Liver (tissue), 9 donors: ENCODE results near the gene KIAA0513. TPM values are rescaled to one million over a fixed set of nuclear protein-coding genes. Genes with fewer than 3 reads are reported as not detected.

Source experiments
- DNase-seq: peaks from one replicate; pipeline ENCODE4 v3.0.0-alpha.2; 2017; ENCODE audit warnings: low spot score
- H3K27ac ChIP-seq, 2 donors: one replicate each; pipeline ENCODE4 v1.7.0; 2013; ENCODE audit warnings: inconsistent platforms in 2 of 2, low read length in 2 of 2, control low read depth in 1 of 2, low read depth in 1 of 2, mild to moderate bottlenecking in 1 of 2
- H3K27me3 ChIP-seq, 4 donors: one replicate each; pipeline versions ENCODE4 v1.6.1 to v1.7.0; 2013; ENCODE audit warnings: low read length in 3 of 4, inconsistent platforms in 1 of 4, mild to moderate bottlenecking in 1 of 4, moderate library complexity in 1 of 4; ENCODE audit not compliant: control insufficient read depth in 4 of 4, insufficient read depth in 4 of 4
- H3K36me3 ChIP-seq, 4 donors: one replicate each; pipeline versions ENCODE4 v1.6.1 to v1.7.0; 2013; ENCODE audit warnings: low read length in 3 of 4, mild to moderate bottlenecking in 3 of 4, low read depth in 1 of 4, moderate library complexity in 1 of 4; ENCODE audit not compliant: control insufficient read depth in 4 of 4, insufficient read depth in 3 of 4
- H3K4me1 ChIP-seq, 4 donors: one replicate each; pipeline versions ENCODE4 v1.6.1 to v1.7.0; 2013; ENCODE audit warnings: low read length in 3 of 4, mild to moderate bottlenecking in 3 of 4, moderate library complexity in 1 of 4; ENCODE audit not compliant: control insufficient read depth in 4 of 4, insufficient read depth in 4 of 4
- H3K4me3 ChIP-seq, 3 donors: one replicate each; pipeline versions ENCODE4 v1.6.1 to v1.7.0; 2013; ENCODE audit warnings: low read length in 3 of 3, control low read depth in 1 of 3, low read depth in 1 of 3, mild to moderate bottlenecking in 1 of 3
- H3K9ac ChIP-seq, 2 donors: one replicate each; pipeline ENCODE4 v1.7.0; 2013; ENCODE audit warnings: low read length in 2 of 2, mild to moderate bottlenecking in 2 of 2, moderate library complexity in 2 of 2, control low read depth in 1 of 2, low read depth in 1 of 2
- H3K9me3 ChIP-seq, 4 donors: one replicate each; pipeline versions ENCODE4 v1.6.1 to v1.7.0; 2013; ENCODE audit warnings: low read length in 3 of 4; ENCODE audit not compliant: control insufficient read depth in 4 of 4
- ATF3 ChIP-seq: IDR thresholded peaks from 2 replicates; pipeline ENCODE4 v1.6.1; 2016; ENCODE audit warnings: antibody characterized with exemption
- CTCF ChIP-seq: fragments of 150-350 bp; IDR thresholded peaks from 2 replicates; pipeline ENCODE4 v1.5.1; 2017; ENCODE audit warnings: improper control_type of control experiment, low read depth, low read length; ENCODE audit not compliant: missing input control
- EGR1 ChIP-seq, 2 donors: IDR thresholded peaks; 2 replicates each; pipeline ENCODE4 v1.6.1; 2016 to 2018; ENCODE audit warnings: antibody characterized with exemption in 2 of 2, low read depth in 2 of 2
- FOXA1 ChIP-seq: IDR thresholded peaks from 2 replicates; pipeline ENCODE4 v1.6.1; 2016; ENCODE audit warnings: antibody characterized with exemption
- FOXA2 ChIP-seq: IDR thresholded peaks from 2 replicates; pipeline ENCODE4 v1.6.1; 2016; ENCODE audit warnings: antibody characterized with exemption
- GABPA ChIP-seq, 2 donors: IDR thresholded peaks in 1 of 2; conservative IDR thresholded peaks in 1 of 2; 2 replicates each; pipeline ENCODE4 v1.6.1; 2016; ENCODE audit warnings: antibody characterized with exemption in 2 of 2, mild to moderate bottlenecking in 1 of 2, moderate library complexity in 1 of 2
- HNF4A ChIP-seq, 2 donors: conservative IDR thresholded peaks; 2 replicates each; pipeline ENCODE4 v1.6.1; 2016; ENCODE audit warnings: antibody characterized with exemption in 2 of 2, mild to moderate bottlenecking in 2 of 2
- HNF4G ChIP-seq: IDR thresholded peaks from 2 replicates; pipeline ENCODE4 v1.6.1; 2016; ENCODE audit warnings: antibody characterized with exemption
- JUND ChIP-seq, 2 donors: IDR thresholded peaks; 2 replicates each; pipeline ENCODE4 v1.6.1; 2016; ENCODE audit warnings: antibody characterized with exemption in 2 of 2
- MAX ChIP-seq: IDR thresholded peaks from 2 replicates; pipeline ENCODE4 v1.6.1; 2016; ENCODE audit warnings: antibody characterized with exemption
- NR2F2 ChIP-seq: IDR thresholded peaks from 2 replicates; pipeline ENCODE4 v1.6.1; 2016; ENCODE audit warnings: antibody characterized with exemption
- RAD21 ChIP-seq, 2 donors: IDR thresholded peaks; 2 replicates each; pipeline ENCODE4 v1.6.1; 2016; ENCODE audit warnings: antibody characterized with exemption in 2 of 2, mild to moderate bottlenecking in 2 of 2
- REST ChIP-seq: IDR thresholded peaks from 2 replicates; pipeline ENCODE4 v1.6.1; 2016; ENCODE audit warnings: antibody characterized with exemption, mild to moderate bottlenecking
- RXRA ChIP-seq, 2 donors: IDR thresholded peaks; 2 replicates each; pipeline ENCODE4 v1.6.1; 2017 to 2018; ENCODE audit warnings: antibody characterized with exemption in 2 of 2, mild to moderate bottlenecking in 1 of 2
- SP1 ChIP-seq: IDR thresholded peaks from 2 replicates; pipeline ENCODE4 v1.6.1; 2018; ENCODE audit warnings: antibody characterized with exemption, mild to moderate bottlenecking
- TAF1 ChIP-seq: conservative IDR thresholded peaks from 2 replicates; pipeline ENCODE4 v1.6.1; 2016; ENCODE audit warnings: antibody characterized with exemption, mild to moderate bottlenecking
- YY1 ChIP-seq: IDR thresholded peaks from 2 replicates; pipeline ENCODE4 v1.6.1; 2016; ENCODE audit warnings: antibody characterized with exemption, mild to moderate bottlenecking
- ZBTB33 ChIP-seq: IDR thresholded peaks from 2 replicates; pipeline ENCODE4 v1.6.1; 2016; ENCODE audit warnings: antibody characterized with exemption
- WGBS: extraction: QIAGEN DNeasy Blood & Tissue Kit; methylation state at CpG from one replicate; pipeline ENCODE4 v1.1.7; 2013; 5-methylcytosine and 5-hydroxymethylcytosine counted together
- polyA plus RNA-seq, 2 donors: library from polyadenylated mRNA; stranded (reverse) in 1 of 2; unstranded in 1 of 2; fragments of 200-250 nt in 1 of 2; fragments of >200 nt in 1 of 2; fragmentation: Nextera tagmentation in 1 of 2; extraction: Ambion mirVana in 1 of 2; gene quantifications; one replicate each; pipeline versions ENCODE4 v1.2.1 to v1.2.3, GENCODE V29; 2013 to 2015
- total RNA-seq, 2 donors: library from RNA; depleted of rRNA; stranded (reverse); fragments of >200 nt; gene quantifications; one replicate each; pipeline ENCODE4 v1.2.3, GENCODE V29; 2014
- donor health status: healthy.
- donor health status: healthy.
- donor health status: healthy.
- donor health status: healthy.
- donor health status: healthy.

Gene KIAA0513
- total and polyA plus RNA-seq, 4 donors: 1.5 to 5.9 (median 2.9) TPM

- H3K36me3 ChIP-seq: no peaks in the 10 kb centered on the region
- no peaks in the 10 kb centered on the region for H3K27me3 ChIP-seq
- peak overlapping the region; percentile 31 to 78 for H3K27ac ChIP-seq
- 52% methylated on average over 17 of the region's 17 CpGs for WGBS
- peaks cover 0 to 5% (median 0%) of the 10 kb centered on the region in 4 donors for H3K9me3 ChIP-seq
- H3K4me3 ChIP-seq: peak overlapping the region in 2 of 3 donors; percentile 18 to 44
- peaks cover 0 to 20% (median 10%) of the 10 kb centered on the region in 4 donors for H3K4me1 ChIP-seq
- no peak for DNase-seq
- H3K9ac ChIP-seq: no peak overlapping the region
- TF ChIP-seq REST: no peak
- TF ChIP-seq ZBTB33: no peak
- TF ChIP-seq YY1: no peak
- TF ChIP-seq TAF1: no peak
- no peak for TF ChIP-seq EGR1 (IDR thresholded peaks at IDR 0.05; ENCODE audit: low read depth in 2 of 2)
- no peak for TF ChIP-seq GABPA (IDR thresholded peaks at IDR 0.05 in 1 of 2, conservative IDR thresholded peaks at IDR 0.05 in 1 of 2)
- TF ChIP-seq JUND (IDR thresholded peaks at IDR 0.05): no peak
- peak; percentile 58 for TF ChIP-seq SP1
- TF ChIP-seq HNF4A (conservative IDR thresholded peaks at IDR 0.05): peak; percentile 48 to 50
- no peak for TF ChIP-seq RAD21 (IDR thresholded peaks at IDR 0.05)
- TF ChIP-seq FOXA2: no peak
- peak in 1 of 2 donors; percentile 28 for TF ChIP-seq RXRA (IDR thresholded peaks at IDR 0.05)
- TF ChIP-seq NR2F2: no peak
- TF ChIP-seq MAX: no peak
- no peak for TF ChIP-seq ATF3
Measured at GRCh38 chr16:85136702-85137322, 109.2 kb downstream of the KIAA0513 start.

GRCh38 chr16:85137323-85138072, 109.9 kb downstream of the KIAA0513 start:
- peaks cover 0 to 5% (median 0%) of the 10 kb centered on the region in 4 donors for H3K9me3 ChIP-seq
- H3K27ac ChIP-seq: peak overlapping the region; percentile 31 to 78
- DNase-seq: peak; percentile 74
- H3K27me3 ChIP-seq: no peaks in the 10 kb centered on the region
- WGBS: 3% methylated on average over 29 of the region's 29 CpGs
- H3K9ac ChIP-seq: no peak overlapping the region
- H3K4me1 ChIP-seq: peaks cover 0 to 20% (median 10%) of the 10 kb centered on the region in 4 donors
- H3K36me3 ChIP-seq: no peaks in the 10 kb centered on the region
- peak overlapping the region; percentile 43 to 54 (median 44) for H3K4me3 ChIP-seq
- peak in 1 of 2 donors; percentile 43 for TF ChIP-seq RAD21 (IDR thresholded peaks at IDR 0.05)
- TF ChIP-seq HNF4A (conservative IDR thresholded peaks at IDR 0.05): peak in 1 of 2 donors; percentile 49
- peak in 1 of 2 donors; percentile 37 for TF ChIP-seq GABPA (IDR thresholded peaks at IDR 0.05 in 1 of 2, conservative IDR thresholded peaks at IDR 0.05 in 1 of 2)
- no peak for TF ChIP-seq HNF4G
- no peak for TF ChIP-seq ZBTB33
- peak; percentile 55 to 60 for TF ChIP-seq RXRA (IDR thresholded peaks at IDR 0.05)
- no peak for TF ChIP-seq CTCF
- TF ChIP-seq TAF1: no peak
- TF ChIP-seq EGR1 (IDR thresholded peaks at IDR 0.05; ENCODE audit: low read depth in 2 of 2): no peak
- TF ChIP-seq JUND (IDR thresholded peaks at IDR 0.05): no peak
- no peak for TF ChIP-seq MAX
- no peak for TF ChIP-seq SP1
- peak; percentile 70 for TF ChIP-seq YY1
- peak; percentile 8 for TF ChIP-seq FOXA1
- TF ChIP-seq ATF3: no peak
- TF ChIP-seq FOXA2: no peak
